HepG2 (cell line): ENCODE results near the gene PLXND1. TPM values are rescaled to one million over a fixed set of nuclear protein-coding genes. Genes with fewer than 3 reads are reported as not detected.

Experiments
- ATAC-seq: fragments of 200-7000 bp; cut with Tn5 transposase; 3 replicates; pipeline ENCODE4 v1.9.1; 2020; ENCODE audit warnings: mild to moderate bottlenecking, moderate library complexity
- BruUV-seq: library from RNA; stranded (reverse); fragments of 400-500 nt; replicated peaks from 2 replicates; lab custom pipeline; 2021; lab: Mats Ljungman, UMichigan
- CTCF ChIA-PET: fragments of 300-600 bp; formaldehyde crosslinking; extraction: SDS; loops from one replicate; lab custom pipeline; 2021; ENCODE audit warnings: low total read pairs, inconsistent platforms, low intra/inter-chr PET ratio; lab: Yijun Ruan, JAX
- POLR2A ChIA-PET: fragments of 350-600 bp; sonication (Branson Sonifier 250); formaldehyde crosslinking; loops from one replicate; lab custom pipeline; 2020; ENCODE audit warnings: antibody characterized with exemption, inconsistent platforms; lab: Yijun Ruan, JAX
- DNase-seq: peaks from one replicate; pipeline ENCODE4 v3.0.0-alpha.2; 2015; ENCODE audit warnings: low spot score
- FAIRE-seq: peaks from 3 replicates; lab custom pipeline; 2011; peaks lifted over from hg19 to GRCh38; lab: Jason Lieb, UNC
- H2AFZ ChIP-seq: one replicate; pipeline ENCODE4 v1.6.1; 2011; ENCODE audit warnings: low read length, inconsistent platforms
- H3K27ac ChIP-seq: fragments of 300-600 bp; 3 replicates; pipeline ENCODE4 v1.8.0; 2011; ENCODE audit warnings: mixed run types, mild to moderate bottlenecking, mixed read lengths, low read length, inconsistent platforms; ENCODE audit not compliant: insufficient read depth; ENCODE audit errors: extremely low read length
- H3K27me3 ChIP-seq, 2 experiments: fragments of 200-600 bp in 1 of 2; 2 replicates in 1 of 2; 3 replicates in 1 of 2; pipeline versions ENCODE4 v1.6.0 to v1.8.0; 2011; ENCODE audit warnings: low read length in 2 of 2, mild to moderate bottlenecking in 2 of 2, moderate library complexity in 2 of 2, inconsistent platforms in 1 of 2; ENCODE audit not compliant: insufficient read depth in 2 of 2, control insufficient read depth in 1 of 2
- H3K36me3 ChIP-seq, 2 experiments: fragments of 200-600 bp in 1 of 2; replicated peaks in 1 of 2; 2 replicates in 1 of 2; 3 replicates in 1 of 2; pipeline versions ENCODE4 v1.5.1 to v1.8.0; 2011; ENCODE audit warnings: low read length in 2 of 2, inconsistent platforms in 1 of 2; ENCODE audit not compliant: insufficient read depth in 2 of 2, control insufficient read depth in 1 of 2
- H3K4me1 ChIP-seq: 2 replicates; pipeline ENCODE4 v1.5.1; 2012; ENCODE audit warnings: low read length, inconsistent platforms; ENCODE audit not compliant: insufficient read depth
- H3K4me2 ChIP-seq: 2 replicates; pipeline ENCODE4 v1.6.0; 2011; ENCODE audit warnings: low read depth, low read length, inconsistent platforms
- H3K4me3 ChIP-seq, 3 experiments: fragments of 200-600 bp in 1 of 3; sonication (generic), shearing (Covaris generic) in 1 of 3; replicated peaks in 1 of 3; 2 replicates each; pipeline ENCODE4 v1.5.1; 2011 to 2016; ENCODE audit warnings: low read length in 3 of 3, inconsistent platforms in 2 of 3, low read depth in 2 of 3, mild to moderate bottlenecking in 2 of 3, control low read depth in 1 of 3, mixed read lengths in 1 of 3; ENCODE audit not compliant: insufficient read depth in 1 of 3
- H3K79me2 ChIP-seq: one replicate; pipeline ENCODE4 v1.6.1; 2011; ENCODE audit warnings: low read length, inconsistent platforms; ENCODE audit not compliant: insufficient read depth
- H3K9ac ChIP-seq: 2 replicates; pipeline ENCODE4 v1.6.0; 2011; ENCODE audit warnings: mild to moderate bottlenecking, low read depth, low read length, inconsistent platforms; ENCODE audit not compliant: insufficient read depth
- H3K9me3 ChIP-seq: 2 replicates; pipeline ENCODE4 v1.5.1; 2012; ENCODE audit warnings: mild to moderate bottlenecking, low read length
- H4K20me1 ChIP-seq: 2 replicates; pipeline ENCODE4 v1.6.0; 2011; ENCODE audit warnings: inconsistent platforms, mild to moderate bottlenecking, low read length, moderate library complexity; ENCODE audit not compliant: insufficient read depth
- ARID5B ChIP-seq: IDR thresholded peaks from 2 replicates; pipeline ENCODE4 v1.4.0; 2020; ENCODE audit warnings: mild to moderate bottlenecking, missing genetic modification reagents
- DMAP1 ChIP-seq: IDR thresholded peaks from 2 replicates; pipeline ENCODE4 v1.6.1; 2016
- ETV5 ChIP-seq: IDR thresholded peaks from 2 replicates; pipeline ENCODE4 v1.6.1; 2018; ENCODE audit warnings: missing biosample characterization, missing genetic modification reagents, inconsistent platforms, borderline replicate concordance
- HOXA5 ChIP-seq: sonication (generic); formaldehyde crosslinking; IDR thresholded peaks from 2 replicates; pipeline ENCODE4 v1.4.0; 2020; ENCODE audit warnings: missing genetic modification reagents
- MEIS1 ChIP-seq: sonication (generic); formaldehyde crosslinking; IDR thresholded peaks from 2 replicates; pipeline ENCODE4 v1.9.0; 2021; ENCODE audit warnings: mild to moderate bottlenecking, missing genetic modification reagents, moderate library complexity, borderline replicate concordance
- POLR2AphosphoS5 ChIP-seq: IDR thresholded peaks from 2 replicates; pipeline ENCODE4 v1.6.1; 2012; ENCODE audit warnings: low read depth, low read length
- PRPF4 ChIP-seq: fragments of 200-400 bp; formaldehyde crosslinking; IDR thresholded peaks from 2 replicates; pipeline ENCODE4 v1.6.1; 2016; ENCODE audit warnings: low read length, low read depth; ENCODE audit not compliant: poor library complexity, severe bottlenecking
- SNRNP70 ChIP-seq: fragments of 200-400 bp; formaldehyde crosslinking; IDR thresholded peaks from 2 replicates; pipeline ENCODE4 v1.6.1; 2017; ENCODE audit warnings: mild to moderate bottlenecking, low read depth, low read length, moderate library complexity
- TGIF2 ChIP-seq: IDR thresholded peaks from 2 replicates; pipeline ENCODE4 v1.6.1; 2016; ENCODE audit warnings: control low read depth, missing compliant biosample characterization
- ZBTB8A ChIP-seq: sonication (generic); formaldehyde crosslinking; IDR thresholded peaks from 2 replicates; pipeline ENCODE4 v1.4.0; 2020; ENCODE audit warnings: mild to moderate bottlenecking, low read depth, missing genetic modification reagents, borderline replicate concordance
- ZMAT3 ChIP-seq: sonication (generic); formaldehyde crosslinking; conservative IDR thresholded peaks from 2 replicates; pipeline ENCODE4 v1.7.0; 2021; ENCODE audit warnings: missing genetic modification reagents
- ZNF362 ChIP-seq: sonication (generic); formaldehyde crosslinking; IDR thresholded peaks from 2 replicates; pipeline ENCODE4 v1.4.0; 2020; ENCODE audit warnings: missing genetic modification reagents, mild to moderate bottlenecking, borderline replicate concordance
- ZNF367 ChIP-seq: sonication (generic); formaldehyde crosslinking; IDR thresholded peaks from 2 replicates; pipeline ENCODE4 v1.4.0; 2020; ENCODE audit warnings: missing genetic modification reagents, borderline replicate concordance
- WGBS: methylation state at CpG from one replicate; pipeline ENCODE4 v1.1.6; 2017; ENCODE audit warnings: low lambda C conversion rate; 5-methylcytosine and 5-hydroxymethylcytosine counted together
- in situ Hi-C: cut with HindIII; loops from 2 replicates; pipeline ENCODE4 v1.10.0; 2017; ENCODE audit warnings: low pct_unique_long_range_greater_than_20kb; ENCODE audit not compliant: extremely low pct_ligation_motif_present
- intact Hi-C: fragments of 100-400 bp; cut with micrococcal nuclease; formaldehyde crosslinking; loops from one replicate; pipeline ENCODE4 v1.10.0; 2022; ENCODE audit not compliant: unreplicated experiment
- polyA plus RNA-seq, 8 experiments: library from polyadenylated mRNA; depleted of rRNA in 3 of 8; stranded (reverse) in 7 of 8; unstranded in 1 of 8; fragments of >200 nt; fragmentation: Illumina TruSeq in 4 of 8; extraction: Trizol in 4 of 8; gene quantifications; 2 replicates each; pipeline versions ENCODE4 v1.2.1 to v1.2.3, GENCODE V29; 2011 to 2016; ENCODE audit warnings: low read depth in 4 of 8, missing spikeins in 1 of 8, mixed read lengths in 1 of 8; ENCODE audit not compliant: insufficient read depth in 1 of 8
- total RNA-seq, 5 experiments: library from RNA; depleted of rRNA; stranded (reverse); fragments of >200 nt; fragmentation: Illumina TruSeq; extraction: Trizol; gene quantifications; 2 replicates each; pipeline ENCODE4 v1.2.3, GENCODE V29; 2016; ENCODE audit warnings: low read depth in 1 of 5

Gene PLXND1
- total and polyA plus RNA-seq, 2 of the 13 experiments (the other 11 are each of a cell fraction or from before 2014, with no cell fraction given), result 15.9 to 42.0 TPM

GRCh38 chr3:129586746-129587430 lies 19.6 kb downstream of the PLXND1 start (continued):
- TF ChIP-seq ARID5B (CRISPR knock-in tag) (no peak), ETV5 (CRISPR knock-in tag) (no peak), ZNF367 (CRISPR knock-in tag) (no peak), HOXA5 (CRISPR knock-in tag) (no peak), SNRNP70 (no peak), POLR2AphosphoS5 (no peak), TGIF2 (CRISPR knock-in tag) (no peak)
- TF ChIP-seq, all 625 proteins: peak for 0

- ATAC-seq (no peak), DNase-seq (no peak), FAIRE-seq (no peak)
- H2AFZ ChIP-seq, result no peak overlapping the region
- in situ Hi-C loops, result no loop called here
- H3K27me3 ChIP-seq, result no peaks in the 10 kb centered on the region
- H3K4me3 ChIP-seq, result no peak overlapping the region
- no peak overlapping the region for H3K9ac ChIP-seq
- no peak overlapping the region for H3K27ac ChIP-seq
- intact Hi-C loops, result no loop called here
- no peaks in the 10 kb centered on the region for H4K20me1 ChIP-seq
- CTCF ChIA-PET, result no interaction called here
- peaks cover 52 to 69% of the 10 kb centered on the region in 2 experiments for H3K36me3 ChIP-seq
- POLR2A ChIA-PET, result no interaction called here
- no peak overlapping the region for H3K4me2 ChIP-seq
- H3K9me3 ChIP-seq, result no peaks in the 10 kb centered on the region
- 98% methylated on average over 9 of the region's 27 CpGs for WGBS
- H3K4me1 ChIP-seq, result peaks cover 14% of the 10 kb centered on the region
- peaks cover 12% of the 10 kb centered on the region for H3K79me2 ChIP-seq
- no TSS peak for BruUV-seq
- TF ChIP-seq ZBTB8A (CRISPR knock-in tag), result no peak
- no peak for TF ChIP-seq MEIS1
- TF ChIP-seq DMAP1 (CRISPR knock-in tag), result no peak
- no peak for TF ChIP-seq ZMAT3
- TF ChIP-seq PRPF4, result no peak
- no peak for TF ChIP-seq ZNF362 (CRISPR knock-in tag)
Measured at GRCh38 chr3:129585949-129586657, 20.4 kb downstream of the PLXND1 start.
